ENCODE measurements around the gene ALDH1L1. TPM values are rescaled to one million over a fixed set of nuclear protein-coding genes. Genes with fewer than 3 reads are reported as not detected.

The ALDH1L1 gene
- total and polyA plus RNA-seq, 2 of the 13 experiments (the other 11 are each of a cell fraction or from before 2014, with no cell fraction given): 11.2 to 28.7 TPM

DNA sequence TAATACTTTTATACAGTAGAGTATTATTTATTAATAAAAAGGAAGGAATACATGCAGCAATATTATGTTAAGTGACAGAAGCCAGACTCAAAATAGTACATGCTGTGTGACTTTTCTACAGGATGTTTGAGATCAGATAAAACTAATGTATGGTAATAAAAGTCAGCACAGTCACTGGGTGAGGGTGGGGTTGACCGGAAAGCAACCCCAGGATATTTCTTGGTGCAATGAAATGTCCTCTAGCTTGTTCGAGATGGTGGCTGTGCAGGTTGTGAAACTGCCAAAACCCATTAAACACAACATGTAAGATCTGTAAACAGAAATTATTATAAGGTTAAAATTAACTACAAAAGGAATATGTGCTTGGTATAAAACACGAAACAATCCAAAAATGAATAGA lies 20.8 kb upstream of the ALDH1L1 start:
- H4K20me1 ChIP-seq (ENCODE audit: insufficient read depth, low read length): no peaks in the 10 kb centered on the region
- H3K4me1 ChIP-seq (ENCODE audit: insufficient read depth, low read length): peaks cover 9% of the 10 kb centered on the region
- H3K9me3 ChIP-seq (ENCODE audit: low read length): peaks cover 16% of the 10 kb centered on the region; the same call in 1 of the 2 replicates
- in situ Hi-C loops (cut with HindIII; ENCODE audit: extremely low pct_ligation_motif_present, low pct_unique_long_range_greater_than_20kb) (no loop called here), intact Hi-C loops (cut with micrococcal nuclease; ENCODE audit: unreplicated experiment) (loop anchor here (10.0 kb wide), 1 partner anchor 226 kb away; no protein-coding TSS in a partner anchor)
- 49% methylated on average over 3 of the region's 3 CpGs for WGBS (ENCODE audit: low lambda C conversion rate)
- H3K27me3 ChIP-seq (ENCODE audit: control insufficient read depth in 1 of 2, insufficient read depth in 2 of 2, low read length in 2 of 2): no peaks in the 10 kb centered on the region
- H3K27ac ChIP-seq (ENCODE audit: extremely low read length, insufficient read depth, low read length): no peak overlapping the region
- H3K4me3 ChIP-seq (replicated peaks in 1 of 3; ENCODE audit: insufficient read depth in 1 of 3, low read depth in 2 of 3, low read length in 3 of 3): no peak overlapping the region
- no peak overlapping the region for H3K9ac ChIP-seq (ENCODE audit: insufficient read depth, low read depth, low read length)
- CTCF ChIA-PET (ENCODE audit: low intra/inter-chr PET ratio, low total read pairs): no interaction called here
- no peak overlapping the region for H3K4me2 ChIP-seq (ENCODE audit: low read depth, low read length)
- POLR2A ChIA-PET: no interaction called here
- no peaks in the 10 kb centered on the region for H3K79me2 ChIP-seq (ENCODE audit: insufficient read depth, low read length)
- FAIRE-seq (no peak), DNase-seq (ENCODE audit: low spot score) (no peak), ATAC-seq (no peak)
- no peaks in the 10 kb centered on the region for H3K36me3 ChIP-seq (replicated peaks in 1 of 2; ENCODE audit: control insufficient read depth in 1 of 2, insufficient read depth in 2 of 2, low read length in 2 of 2)
- no TSS peak for BruUV-seq (replicated peaks)
- no peak overlapping the region for H2AFZ ChIP-seq (ENCODE audit: low read length)
- TF ChIP-seq BRCA1 (CRISPR knock-in tag; IDR thresholded peaks at IDR 0.05) (no peak), TSC22D2 (CRISPR knock-in tag; IDR thresholded peaks at IDR 0.05; ENCODE audit: borderline replicate concordance) (no peak), SIX4 (CRISPR knock-in tag; IDR thresholded peaks at IDR 0.05) (no peak), KAT2B (IDR thresholded peaks at IDR 0.05; ENCODE audit: borderline replicate concordance, low read depth, low read length) (no peak), SETDB1 (CRISPR knock-in tag; IDR thresholded peaks at IDR 0.05; ENCODE audit: borderline replicate concordance) (no peak), ATF7-NPFF (CRISPR knock-in tag; IDR thresholded peaks at IDR 0.05; ENCODE audit: low read depth) (no peak), ZNF550 (CRISPR knock-in tag; IDR thresholded peaks at IDR 0.05; ENCODE audit: borderline replicate concordance) (no peak), NRL (CRISPR knock-in tag; IDR thresholded peaks at IDR 0.05; ENCODE audit: borderline replicate concordance) (no peak), ZNF891 (CRISPR knock-in tag; IDR thresholded peaks at IDR 0.05) (no peak)
- TF ChIP-seq, protein P1, sequence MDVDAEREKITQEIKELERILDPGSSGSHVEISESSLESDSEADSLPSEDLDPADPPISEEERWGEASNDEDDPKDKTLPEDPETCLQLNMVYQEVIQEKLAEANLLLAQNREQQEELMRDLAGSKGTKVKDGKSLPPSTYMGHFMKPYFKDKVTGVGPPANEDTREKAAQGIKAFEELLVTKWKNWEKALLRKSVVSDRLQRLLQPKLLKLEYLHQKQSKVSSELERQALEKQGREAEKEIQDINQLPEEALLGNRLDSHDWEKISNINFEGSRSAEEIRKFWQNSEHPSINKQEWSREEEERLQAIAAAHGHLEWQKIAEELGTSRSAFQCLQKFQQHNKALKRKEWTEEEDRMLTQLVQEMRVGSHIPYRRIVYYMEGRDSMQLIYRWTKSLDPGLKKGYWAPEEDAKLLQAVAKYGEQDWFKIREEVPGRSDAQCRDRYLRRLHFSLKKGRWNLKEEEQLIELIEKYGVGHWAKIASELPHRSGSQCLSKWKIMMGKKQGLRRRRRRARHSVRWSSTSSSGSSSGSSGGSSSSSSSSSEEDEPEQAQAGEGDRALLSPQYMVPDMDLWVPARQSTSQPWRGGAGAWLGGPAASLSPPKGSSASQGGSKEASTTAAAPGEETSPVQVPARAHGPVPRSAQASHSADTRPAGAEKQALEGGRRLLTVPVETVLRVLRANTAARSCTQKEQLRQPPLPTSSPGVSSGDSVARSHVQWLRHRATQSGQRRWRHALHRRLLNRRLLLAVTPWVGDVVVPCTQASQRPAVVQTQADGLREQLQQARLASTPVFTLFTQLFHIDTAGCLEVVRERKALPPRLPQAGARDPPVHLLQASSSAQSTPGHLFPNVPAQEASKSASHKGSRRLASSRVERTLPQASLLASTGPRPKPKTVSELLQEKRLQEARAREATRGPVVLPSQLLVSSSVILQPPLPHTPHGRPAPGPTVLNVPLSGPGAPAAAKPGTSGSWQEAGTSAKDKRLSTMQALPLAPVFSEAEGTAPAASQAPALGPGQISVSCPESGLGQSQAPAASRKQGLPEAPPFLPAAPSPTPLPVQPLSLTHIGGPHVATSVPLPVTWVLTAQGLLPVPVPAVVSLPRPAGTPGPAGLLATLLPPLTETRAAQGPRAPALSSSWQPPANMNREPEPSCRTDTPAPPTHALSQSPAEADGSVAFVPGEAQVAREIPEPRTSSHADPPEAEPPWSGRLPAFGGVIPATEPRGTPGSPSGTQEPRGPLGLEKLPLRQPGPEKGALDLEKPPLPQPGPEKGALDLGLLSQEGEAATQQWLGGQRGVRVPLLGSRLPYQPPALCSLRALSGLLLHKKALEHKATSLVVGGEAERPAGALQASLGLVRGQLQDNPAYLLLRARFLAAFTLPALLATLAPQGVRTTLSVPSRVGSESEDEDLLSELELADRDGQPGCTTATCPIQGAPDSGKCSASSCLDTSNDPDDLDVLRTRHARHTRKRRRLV (CRISPR knock-in tag; IDR thresholded peaks at IDR 0.05): no peak
- TF ChIP-seq, protein P2, sequence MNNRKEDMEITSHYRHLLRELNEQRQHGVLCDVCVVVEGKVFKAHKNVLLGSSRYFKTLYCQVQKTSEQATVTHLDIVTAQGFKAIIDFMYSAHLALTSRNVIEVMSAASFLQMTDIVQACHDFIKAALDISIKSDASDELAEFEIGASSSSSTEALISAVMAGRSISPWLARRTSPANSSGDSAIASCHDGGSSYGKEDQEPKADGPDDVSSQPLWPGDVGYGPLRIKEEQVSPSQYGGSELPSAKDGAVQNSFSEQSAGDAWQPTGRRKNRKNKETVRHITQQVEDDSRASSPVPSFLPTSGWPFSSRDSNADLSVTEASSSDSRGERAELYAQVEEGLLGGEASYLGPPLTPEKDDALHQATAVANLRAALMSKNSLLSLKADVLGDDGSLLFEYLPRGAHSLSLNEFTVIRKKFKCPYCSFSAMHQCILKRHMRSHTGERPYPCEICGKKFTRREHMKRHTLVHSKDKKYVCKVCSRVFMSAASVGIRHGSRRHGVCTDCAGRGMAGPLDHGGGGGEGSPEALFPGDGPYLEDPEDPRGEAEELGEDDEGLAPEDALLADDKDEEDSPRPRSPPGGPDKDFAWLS (CRISPR knock-in tag; IDR thresholded peaks at IDR 0.05; ENCODE audit: borderline replicate concordance): no peak
- TF ChIP-seq, protein P3, sequence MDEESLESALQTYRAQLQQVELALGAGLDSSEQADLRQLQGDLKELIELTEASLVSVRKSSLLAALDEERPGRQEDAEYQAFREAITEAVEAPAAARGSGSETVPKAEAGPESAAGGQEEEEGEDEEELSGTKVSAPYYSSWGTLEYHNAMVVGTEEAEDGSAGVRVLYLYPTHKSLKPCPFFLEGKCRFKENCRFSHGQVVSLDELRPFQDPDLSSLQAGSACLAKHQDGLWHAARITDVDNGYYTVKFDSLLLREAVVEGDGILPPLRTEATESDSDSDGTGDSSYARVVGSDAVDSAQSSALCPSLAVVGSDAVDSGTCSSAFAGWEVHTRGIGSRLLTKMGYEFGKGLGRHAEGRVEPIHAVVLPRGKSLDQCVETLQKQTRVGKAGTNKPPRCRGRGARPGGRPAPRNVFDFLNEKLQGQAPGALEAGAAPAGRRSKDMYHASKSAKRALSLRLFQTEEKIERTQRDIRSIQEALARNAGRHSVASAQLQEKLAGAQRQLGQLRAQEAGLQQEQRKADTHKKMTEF (CRISPR knock-in tag; IDR thresholded peaks at IDR 0.05): no peak

Data from HepG2 (cell line).